Right lobe of liver (tissue), 6 donors: ENCODE measurements around the gene PCGF2. TPM values are rescaled to one million over a fixed set of nuclear protein-coding genes. Genes with fewer than 3 reads are reported as not detected.
"Not testable (repeated sequence)": the region's sequence is repeated elsewhere in the genome, so short reads cannot be mapped to it uniquely, and the experiment has no call there.

Experiments
- ATAC-seq, 4 donors: fragments of 200-7000 bp; cut with Tn5 transposase; one replicate each; pipeline ENCODE4 v1.9.1; 2020; ENCODE audit warnings: mild to moderate bottlenecking in 4 of 4, moderate library complexity in 4 of 4
- DNase-seq, 3 donors: peaks; one replicate each; pipeline ENCODE4 v3.0.0-alpha.2; 2020
- H3K27ac ChIP-seq, 3 donors: fragments of 200-600 bp; one replicate each; pipeline ENCODE4 v1.8.0; 2022
- H3K27me3 ChIP-seq, 2 donors: fragments of 200-600 bp; one replicate each; pipeline ENCODE4 v1.8.0; 2022
- H3K36me3 ChIP-seq, 4 donors: fragments of 200-600 bp; sonication (generic) in 1 of 4; one replicate each; pipeline versions ENCODE4 v1.5.1 to v1.8.0; 2017 to 2022; ENCODE audit warnings: control low read depth in 1 of 4
- H3K4me1 ChIP-seq, 4 donors: fragments of 200-600 bp; sonication (generic) in 1 of 4; one replicate each; pipeline versions ENCODE4 v1.5.1 to v1.8.0; 2017 to 2022; ENCODE audit warnings: control low read depth in 1 of 4
- H3K4me3 ChIP-seq, 3 donors: fragments of 200-600 bp; one replicate each; pipeline ENCODE4 v1.8.0; 2022
- H3K9me3 ChIP-seq, 4 donors: fragments of 200-600 bp; sonication (generic) in 1 of 4; one replicate each; pipeline versions ENCODE4 v1.5.1 to v1.8.0; 2017 to 2022; ENCODE audit warnings: control low read depth in 1 of 4
- POLR2A ChIP-seq: fragments of 450-650 bp; IDR thresholded peaks from one replicate; pipeline ENCODE4 v1.6.1; 2017; ENCODE audit warnings: antibody characterized with exemption, mild to moderate bottlenecking
- WGBS: methylation state at CpG from one replicate; pipeline ENCODE4 v1.1.6; 2018; ENCODE audit warnings: low coverage, low lambda C conversion rate; ENCODE audit not compliant: insufficient coverage; ENCODE audit errors: missing lambda C conversion rate; 5-methylcytosine and 5-hydroxymethylcytosine counted together
- intact Hi-C, 2 donors: fragments of 100-400 bp; cut with DNase I; formaldehyde crosslinking; loops; one replicate each; pipeline versions ENCODE4 v1.11.2 to v1.14.1; 2022
- total RNA-seq, 6 experiments: library from RNA; depleted of rRNA in 2 of 6; stranded (reverse); fragments of >200 nt in 2 of 6; fragmentation: NEBNext Ultra II Directional in 3 of 6; extraction: Animal tissue kit (Norgen Biotek cat#: 25700) in 3 of 6; gene quantifications; one replicate each; pipeline versions ENCODE4 v1.1.0 to v1.2.4, GENCODE V29; 2016 to 2023
- TF ChIP-seq, protein P1 (sequence below), 4 donors: fragments of 200-600 bp in 3 of 4; fragments of 450-650 bp in 1 of 4; IDR thresholded peaks; one replicate each; pipeline versions ENCODE4 v1.5.1 to v1.8.0; 2016 to 2022; ENCODE audit warnings: antibody characterized with exemption in 4 of 4, mild to moderate bottlenecking in 2 of 4
- donor health status: DM: no; HTN: yes; CAD: no.
- donor health status: DM: no; HTN: no; CAD: no.
- donor health status: DM: no; HTN: no; CAD: no.
- donor health status: DM: no; HTN: yes; CAD: no.
- donor health status: DM: no; HTN: yes; CAD: no.

PCGF2 gene
- total RNA-seq, 6 experiments from 2014 or later: 1.7 to 8.0 (median 3.9) TPM

- peak; percentile 91 to 93 (median 91) for DNase-seq
- Histone ChIP-seq H3K4me1 (peaks cover 0 to 27% (median 14%) of the 10 kb centered on the region in 4 donors), H3K4me3 (peak within 1 kb of the TSS; percentile 76 to 89 (median 88)), H3K9me3 (no peaks in the 10 kb centered on the region), H3K36me3 (peaks cover 0 to 9% (median 2%) of the 10 kb centered on the region in 4 donors), H3K27ac (peak within 1 kb of the TSS; percentile 76 to 89 (median 84)), H3K27me3 (no peaks in the 10 kb centered on the region)
- peak; percentile 21 for TF ChIP-seq POLR2A
- TF ChIP-seq, protein P1, sequence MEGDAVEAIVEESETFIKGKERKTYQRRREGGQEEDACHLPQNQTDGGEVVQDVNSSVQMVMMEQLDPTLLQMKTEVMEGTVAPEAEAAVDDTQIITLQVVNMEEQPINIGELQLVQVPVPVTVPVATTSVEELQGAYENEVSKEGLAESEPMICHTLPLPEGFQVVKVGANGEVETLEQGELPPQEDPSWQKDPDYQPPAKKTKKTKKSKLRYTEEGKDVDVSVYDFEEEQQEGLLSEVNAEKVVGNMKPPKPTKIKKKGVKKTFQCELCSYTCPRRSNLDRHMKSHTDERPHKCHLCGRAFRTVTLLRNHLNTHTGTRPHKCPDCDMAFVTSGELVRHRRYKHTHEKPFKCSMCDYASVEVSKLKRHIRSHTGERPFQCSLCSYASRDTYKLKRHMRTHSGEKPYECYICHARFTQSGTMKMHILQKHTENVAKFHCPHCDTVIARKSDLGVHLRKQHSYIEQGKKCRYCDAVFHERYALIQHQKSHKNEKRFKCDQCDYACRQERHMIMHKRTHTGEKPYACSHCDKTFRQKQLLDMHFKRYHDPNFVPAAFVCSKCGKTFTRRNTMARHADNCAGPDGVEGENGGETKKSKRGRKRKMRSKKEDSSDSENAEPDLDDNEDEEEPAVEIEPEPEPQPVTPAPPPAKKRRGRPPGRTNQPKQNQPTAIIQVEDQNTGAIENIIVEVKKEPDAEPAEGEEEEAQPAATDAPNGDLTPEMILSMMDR (IDR thresholded peaks at IDR 0.05): peak; percentile 56 to 97 (median 75)
- intact Hi-C loops: loop anchor here in 1 of 2 donors (5.0 kb wide), 1 partner anchor 48 kb away; no protein-coding TSS in a partner anchor
- 0% methylated on average over 2 of the region's 92 CpGs for WGBS
- peak; percentile 79 to 85 (median 80) for ATAC-seq
Observed at GRCh38 chr17:38729886-38730525, 18.1 kb downstream of the PCGF2 start, which contains the start of gene CISD3. Gene CISD3, plus strand, starts transcription at chr17:38730341. Its CDS starts 18 bp downstream, at chr17:38730359.

DNA sequence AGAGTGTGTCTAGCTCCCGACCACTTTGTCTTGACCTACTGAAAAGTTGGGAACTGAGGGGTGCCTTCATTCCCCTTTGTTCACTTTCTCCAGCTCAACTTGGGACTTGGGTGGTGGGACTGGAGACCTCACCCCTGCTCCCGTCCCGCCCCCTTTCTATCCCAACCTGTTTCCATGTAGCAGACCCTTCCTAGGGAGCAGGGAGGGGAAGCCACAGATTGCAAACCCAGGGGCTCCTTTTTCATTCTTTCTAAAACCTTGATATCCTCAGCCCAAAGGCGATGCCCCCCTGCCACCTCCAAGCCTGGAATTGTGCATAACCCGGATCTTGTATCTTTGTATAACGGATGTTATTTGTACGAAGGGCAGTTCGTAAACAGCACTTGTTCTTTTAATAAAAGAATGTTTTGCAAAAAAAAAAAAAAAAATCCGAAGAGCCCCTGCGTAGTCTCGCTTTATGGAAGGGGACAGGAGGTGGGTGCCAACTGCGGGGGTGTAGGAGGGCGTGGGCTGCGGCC is 18.7 kb downstream of the PCGF2 start:
- Histone ChIP-seq H3K4me3 (peak overlapping the region; percentile 60 to 89 (median 63)), H3K27ac (peak overlapping the region; percentile 63 to 89 (median 69)), H3K36me3 (peaks cover 0 to 9% (median 2%) of the 10 kb centered on the region in 4 donors), H3K9me3 (no peaks in the 10 kb centered on the region), H3K4me1 (peaks cover 0 to 27% (median 14%) of the 10 kb centered on the region in 4 donors), H3K27me3 (no peaks in the 10 kb centered on the region)
- TF ChIP-seq, protein P1 (IDR thresholded peaks at IDR 0.05): no peak
- TF ChIP-seq POLR2A: no peak
- intact Hi-C loops: no loop called here
- WGBS: 18% methylated on average over 14 of the region's 14 CpGs
- no peak for DNase-seq
- no peak for ATAC-seq

- no peak overlapping the region for H3K27ac ChIP-seq
- intact Hi-C loops: no loop called here
Observed at GRCh38 chr17:38728290-38728831, 19.8 kb downstream of the PCGF2 start.

DNA sequence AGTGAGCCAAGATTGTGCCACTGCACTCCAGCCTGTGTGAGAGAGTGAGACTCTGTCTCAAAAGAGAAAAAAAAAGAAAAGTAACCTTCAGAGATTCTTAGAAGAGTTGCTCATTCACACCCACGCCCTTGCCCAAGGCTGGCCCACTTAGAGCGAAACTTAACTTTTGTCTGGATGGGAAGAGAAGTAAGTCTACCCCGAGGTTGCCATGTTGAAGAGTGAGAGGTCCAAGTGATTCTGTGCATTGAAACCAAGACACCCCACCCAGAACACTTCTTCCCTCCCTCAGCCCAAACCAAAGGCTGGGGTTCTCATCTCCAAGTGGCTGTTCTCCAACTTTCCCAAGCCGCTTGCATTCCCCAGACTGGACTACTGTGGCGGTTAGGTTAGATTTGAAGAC is 20.4 kb downstream of the PCGF2 start:
- H3K4me3 ChIP-seq: no peak overlapping the region
- no peaks in the 10 kb centered on the region for H3K9me3 ChIP-seq
- DNase-seq (no peak), ATAC-seq (no peak)
- H3K27ac ChIP-seq: no peak overlapping the region
- TF ChIP-seq, protein P1 (IDR thresholded peaks at IDR 0.05): no peak
- no peak for TF ChIP-seq POLR2A
- H3K4me1 ChIP-seq: peaks cover 0 to 21% (median 10%) of the 10 kb centered on the region in 4 donors
- H3K36me3 ChIP-seq: no peaks in the 10 kb centered on the region
- intact Hi-C loops: no loop called here
- WGBS: 83% methylated on average over 3 of the region's 5 CpGs
- H3K27me3 ChIP-seq: no peaks in the 10 kb centered on the region

More at GRCh38 chr17:38728290-38728831, 19.8 kb downstream of the PCGF2 start:
- DNase-seq (peak in 2 of 3 donors; percentile 54 to 56), ATAC-seq (no peak)
- H3K27me3 ChIP-seq: no peaks in the 10 kb centered on the region
- peaks cover 0 to 5% (median under 1%) of the 10 kb centered on the region in 4 donors for H3K36me3 ChIP-seq
- no peak overlapping the region for H3K4me3 ChIP-seq
- no peaks in the 10 kb centered on the region for H3K9me3 ChIP-seq
- WGBS: 44% methylated on average over 4 of the region's 8 CpGs
- peaks cover 0 to 27% (median 13%) of the 10 kb centered on the region in 4 donors for H3K4me1 ChIP-seq
- TF ChIP-seq, protein P1 (IDR thresholded peaks at IDR 0.05): no peak
- TF ChIP-seq POLR2A: no peak

- ATAC-seq, DNase-seq, H3K4me3 ChIP-seq, H3K36me3 ChIP-seq, H3K27me3 ChIP-seq, H3K27ac ChIP-seq, H3K4me1 ChIP-seq, intact Hi-C loops, H3K9me3 ChIP-seq: not testable (repeated sequence)
- no CpG with 5 or more reads among the region's 8 CpGs for WGBS
Observed at GRCh38 chr17:38726145-38726544, 22.0 kb downstream of the PCGF2 start.
